ENCODE data around the gene ZNF571.
A peak's percentile ranks its signal among the peaks of the same experiment; 100 is the strongest.

The ZNF571 gene

DNA sequence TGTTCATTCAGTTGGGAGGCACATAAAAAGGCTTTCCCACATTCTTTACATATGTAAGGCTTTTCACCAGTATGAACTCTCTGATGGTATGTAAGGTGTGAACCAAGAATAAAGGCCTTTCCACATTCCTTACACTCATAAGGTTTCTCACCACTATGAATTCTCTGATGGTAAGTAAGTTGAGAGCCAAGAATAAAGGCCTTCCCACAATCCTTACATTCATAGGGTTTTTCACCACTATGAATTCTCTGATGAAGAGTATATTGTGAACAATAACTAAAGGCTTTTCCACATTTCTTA, 29.3 kb downstream of the ZNF571 start:
- H3K4me3 ChIP-seq (ENCODE audit: low read length) = no peak overlapping the region
- no peak for DNase-seq (ENCODE audit: low read depth)
- TF ChIP-seq, protein P1, sequence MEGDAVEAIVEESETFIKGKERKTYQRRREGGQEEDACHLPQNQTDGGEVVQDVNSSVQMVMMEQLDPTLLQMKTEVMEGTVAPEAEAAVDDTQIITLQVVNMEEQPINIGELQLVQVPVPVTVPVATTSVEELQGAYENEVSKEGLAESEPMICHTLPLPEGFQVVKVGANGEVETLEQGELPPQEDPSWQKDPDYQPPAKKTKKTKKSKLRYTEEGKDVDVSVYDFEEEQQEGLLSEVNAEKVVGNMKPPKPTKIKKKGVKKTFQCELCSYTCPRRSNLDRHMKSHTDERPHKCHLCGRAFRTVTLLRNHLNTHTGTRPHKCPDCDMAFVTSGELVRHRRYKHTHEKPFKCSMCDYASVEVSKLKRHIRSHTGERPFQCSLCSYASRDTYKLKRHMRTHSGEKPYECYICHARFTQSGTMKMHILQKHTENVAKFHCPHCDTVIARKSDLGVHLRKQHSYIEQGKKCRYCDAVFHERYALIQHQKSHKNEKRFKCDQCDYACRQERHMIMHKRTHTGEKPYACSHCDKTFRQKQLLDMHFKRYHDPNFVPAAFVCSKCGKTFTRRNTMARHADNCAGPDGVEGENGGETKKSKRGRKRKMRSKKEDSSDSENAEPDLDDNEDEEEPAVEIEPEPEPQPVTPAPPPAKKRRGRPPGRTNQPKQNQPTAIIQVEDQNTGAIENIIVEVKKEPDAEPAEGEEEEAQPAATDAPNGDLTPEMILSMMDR (IDR thresholded peaks at IDR 0.05; ENCODE audit: insufficient read depth, low read depth, low read length, missing control alignments) = no peak

GRCh38 chr19:37564624-37565369, 29.8 kb downstream of the ZNF571 start:
- no peak for DNase-seq (ENCODE audit: low read depth)
- H3K4me3 ChIP-seq (ENCODE audit: low read length) = no peak overlapping the region
- TF ChIP-seq, protein P1 (IDR thresholded peaks at IDR 0.05; ENCODE audit: insufficient read depth, low read depth, low read length, missing control alignments) = no peak

DNA sequence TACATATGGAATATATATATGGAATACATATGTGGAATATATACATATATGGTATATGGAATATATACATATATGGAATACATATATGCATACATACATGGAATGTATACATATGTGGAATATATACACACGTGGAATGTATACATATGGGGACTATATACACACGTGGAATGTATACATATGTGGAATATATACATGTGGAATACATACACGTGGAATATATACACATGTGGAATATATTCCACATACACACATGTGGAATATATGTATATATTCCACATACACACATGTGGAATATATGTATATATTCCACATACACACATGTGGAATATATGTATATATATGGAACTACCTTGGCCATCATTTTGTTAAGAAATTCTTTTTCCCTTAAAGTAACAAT, 31.1 kb downstream of the ZNF571 start:
- no peak overlapping the region for H3K4me3 ChIP-seq (ENCODE audit: low read length)
- no peak for DNase-seq (ENCODE audit: low read depth)
- TF ChIP-seq, protein P1 (IDR thresholded peaks at IDR 0.05; ENCODE audit: insufficient read depth, low read depth, low read length, missing control alignments) = no peak

DNA sequence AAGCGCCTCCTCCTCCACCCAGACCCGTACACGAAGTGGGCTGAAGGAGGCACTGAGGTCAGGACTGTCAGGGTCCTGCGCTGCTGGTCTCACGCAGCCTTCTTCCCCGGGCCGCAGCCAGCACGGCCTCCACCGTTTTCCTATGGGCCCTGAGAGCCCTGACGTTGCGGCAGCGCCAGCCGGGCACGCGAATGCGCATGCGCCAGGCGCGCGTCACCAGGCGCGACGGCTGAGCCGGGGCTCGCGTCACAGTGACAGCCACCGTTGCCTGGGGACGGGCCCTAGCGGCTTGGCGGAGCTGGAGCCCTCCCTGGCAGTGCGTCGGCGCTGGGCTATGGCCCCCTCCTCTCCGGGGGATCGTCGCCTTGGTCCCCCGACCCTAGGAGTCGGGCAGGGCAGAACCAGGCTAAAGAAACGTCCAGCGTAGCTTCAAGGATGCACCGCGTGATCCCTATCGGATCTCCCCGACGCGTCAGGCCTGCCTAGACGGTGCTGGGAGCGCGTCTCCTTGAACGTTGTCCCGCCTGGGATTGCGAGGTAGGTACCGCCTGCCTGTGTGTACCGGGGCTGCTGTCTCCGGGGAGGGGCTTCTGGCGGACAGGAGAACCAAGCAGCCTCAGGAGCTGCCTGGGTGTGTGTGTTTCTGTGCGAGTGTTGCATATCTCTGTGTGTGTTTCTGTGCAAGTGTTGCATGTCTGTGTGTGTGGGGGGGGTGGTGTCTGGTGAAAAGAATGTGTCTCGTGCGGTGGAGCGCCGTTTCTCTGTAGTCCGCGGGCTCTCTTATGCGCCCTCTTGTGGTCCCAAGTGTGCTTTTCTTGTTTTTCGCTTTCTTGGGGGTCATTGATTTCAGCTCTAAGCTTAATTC, 43.2 kb downstream of the ZNF571 start:
- peak; percentile 75 for DNase-seq (ENCODE audit: low read depth)

DNA sequence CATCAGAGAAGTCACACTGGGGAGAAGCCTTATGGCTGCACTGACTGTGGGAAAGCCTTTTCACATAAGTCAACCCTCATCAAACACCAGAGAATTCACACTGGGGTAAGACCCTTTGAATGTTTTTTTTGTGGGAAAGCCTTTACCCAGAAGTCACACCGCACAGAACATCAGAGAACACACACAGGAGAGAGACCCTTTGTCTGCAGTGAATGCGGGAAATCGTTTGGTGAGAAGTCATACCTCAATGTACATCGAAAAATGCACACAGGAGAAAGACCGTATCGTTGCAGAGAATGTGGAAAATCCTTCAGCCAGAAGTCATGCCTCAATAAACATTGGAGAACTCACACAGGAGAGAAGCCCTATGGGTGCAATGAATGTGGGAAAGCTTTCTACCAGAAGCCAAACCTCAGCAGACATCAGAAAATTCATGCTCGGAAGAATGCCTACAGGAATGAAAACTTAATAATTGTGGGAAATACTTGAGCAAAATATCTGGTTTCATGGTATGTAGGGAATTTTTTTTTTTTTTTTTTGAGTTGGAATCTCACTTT, 57.1 kb downstream of the ZNF571 start:
- no peak overlapping the region for H3K4me3 ChIP-seq (ENCODE audit: low read length)
- DNase-seq (ENCODE audit: low read depth) = no peak
- TF ChIP-seq, protein P1 (IDR thresholded peaks at IDR 0.05; ENCODE audit: insufficient read depth, low read depth, low read length, missing control alignments) = no peak

More for the DNA sequence above, 43.2 kb downstream of the ZNF571 start:
- TF ChIP-seq, protein P1 (IDR thresholded peaks at IDR 0.05; ENCODE audit: insufficient read depth, low read depth, low read length, missing control alignments) = peak; percentile 70
- peak overlapping the region; percentile 88 for H3K4me3 ChIP-seq (ENCODE audit: low read length)

DNA sequence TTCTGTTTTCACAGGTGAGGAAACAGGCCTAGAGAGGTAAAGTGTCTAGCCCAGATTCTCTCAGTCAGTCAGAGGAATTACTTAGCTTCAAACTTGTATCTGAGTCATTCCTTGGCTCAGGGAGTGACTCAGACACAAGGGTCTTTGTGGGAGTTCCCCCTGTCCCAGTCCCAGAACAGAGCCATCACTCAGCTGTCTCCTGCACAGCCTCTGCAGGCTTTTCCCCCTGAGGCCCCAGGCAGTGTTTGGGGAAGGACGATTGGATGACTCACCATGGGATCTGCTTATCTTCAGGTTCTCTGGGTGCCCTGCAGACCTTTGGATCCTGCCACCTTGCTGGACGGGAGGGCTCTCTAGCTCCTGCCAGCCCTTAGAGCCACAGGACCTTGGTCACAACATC, 74.7 kb downstream of the ZNF571 start:
- H3K4me3 ChIP-seq (ENCODE audit: low read length) = no peak overlapping the region
- TF ChIP-seq, protein P1 (IDR thresholded peaks at IDR 0.05; ENCODE audit: insufficient read depth, low read depth, low read length, missing control alignments) = no peak
- peak; percentile 66 for DNase-seq (ENCODE audit: low read depth)
